Testis (tissue), 5 donors: ENCODE results near the gene FKTN. TPM values are rescaled to one million over a fixed set of nuclear protein-coding genes. Genes with fewer than 3 reads are reported as not detected.
A peak's percentile ranks its signal among the peaks of the same experiment; 100 is the strongest.

Source experiments
- DNase-seq: peaks from one replicate; pipeline ENCODE4 v3.0.0-alpha.2; 2019
- H3K27ac ChIP-seq, 2 donors: fragments of 200-600 bp; sonication (generic); one replicate each; pipeline ENCODE4 v1.5.1; 2019
- H3K27me3 ChIP-seq: fragments of 200-600 bp; sonication (generic); one replicate; pipeline ENCODE4 v1.5.1; 2019
- H3K36me3 ChIP-seq: fragments of 200-600 bp; sonication (generic); one replicate; pipeline ENCODE4 v1.5.1; 2017; ENCODE audit warnings: low read depth; ENCODE audit errors: missing control alignments
- H3K4me1 ChIP-seq: fragments of 200-600 bp; sonication (generic); one replicate; pipeline ENCODE4 v1.5.1; 2019
- H3K4me3 ChIP-seq, 2 donors: fragments of 200-600 bp; sonication (generic); one replicate each; pipeline ENCODE4 v1.5.1; 2017 to 2019
- H3K9me3 ChIP-seq: fragments of 200-600 bp; sonication (generic); one replicate; pipeline ENCODE4 v1.5.1; 2017
- POLR2A ChIP-seq: fragments of 450-650 bp; IDR thresholded peaks from one replicate; pipeline ENCODE4 v1.6.1; 2017; ENCODE audit warnings: antibody characterized with exemption, mild to moderate bottlenecking, moderate library complexity
- WGBS, 2 donors: methylation state at CpG; one replicate each; pipeline ENCODE4 v1.1.5; 2018; 5-methylcytosine and 5-hydroxymethylcytosine counted together
- intact Hi-C: fragments of 100-400 bp; cut with DNase I; formaldehyde crosslinking; loops from one replicate; pipeline ENCODE4 v1.15.1; 2023; ENCODE audit warnings: low total_unique reads
- long read RNA-seq, 2 donors: transcript quantifications; one replicate each; lab custom pipeline, GENCODE V29; 2026
- polyA plus RNA-seq: library from polyadenylated mRNA; stranded (reverse); fragments of 350-450 nt; fragmentation: Illumina TruSeq; extraction: RNeasy Lipid Tissue Mini Kit (QIAGEN cat#74804); gene quantifications from one replicate; pipeline ENCODE4 v1.2.3, GENCODE V29; 2014; ENCODE audit warnings: low read depth, low replicate concordance; ENCODE audit not compliant: insufficient read depth
- total RNA-seq, 2 donors: library from RNA; depleted of rRNA; stranded (reverse); fragments of >200 nt; gene quantifications; one replicate each; pipeline ENCODE4 v1.2.3, GENCODE V29; 2016
- TF ChIP-seq, protein P1 (sequence below), 3 experiments: fragments of 450-650 bp in 2 of 3; fragments of 200-600 bp in 1 of 3; sonication (generic) in 1 of 3; IDR thresholded peaks; one replicate each; pipeline ENCODE4 v1.5.1; 2016 to 2019; ENCODE audit warnings: antibody characterized with exemption in 3 of 3, mild to moderate bottlenecking in 2 of 3, moderate library complexity in 1 of 3

Gene FKTN
- total RNA-seq (10 to 100 TPM; 17.5 to 27.9 TPM), polyA plus RNA-seq (10.4 TPM)
- long read RNA-seq, donor 1 = 0 reads
- long read RNA-seq, donor 2, full-length matches to known transcripts = 1 of 1 reads
- long read RNA-seq, donor 2, partial matches to known transcripts = 0 of 1 reads
- long read RNA-seq, donor 2, other reads (novel, unspliced or antisense) = 0 of 1 reads

DNA sequence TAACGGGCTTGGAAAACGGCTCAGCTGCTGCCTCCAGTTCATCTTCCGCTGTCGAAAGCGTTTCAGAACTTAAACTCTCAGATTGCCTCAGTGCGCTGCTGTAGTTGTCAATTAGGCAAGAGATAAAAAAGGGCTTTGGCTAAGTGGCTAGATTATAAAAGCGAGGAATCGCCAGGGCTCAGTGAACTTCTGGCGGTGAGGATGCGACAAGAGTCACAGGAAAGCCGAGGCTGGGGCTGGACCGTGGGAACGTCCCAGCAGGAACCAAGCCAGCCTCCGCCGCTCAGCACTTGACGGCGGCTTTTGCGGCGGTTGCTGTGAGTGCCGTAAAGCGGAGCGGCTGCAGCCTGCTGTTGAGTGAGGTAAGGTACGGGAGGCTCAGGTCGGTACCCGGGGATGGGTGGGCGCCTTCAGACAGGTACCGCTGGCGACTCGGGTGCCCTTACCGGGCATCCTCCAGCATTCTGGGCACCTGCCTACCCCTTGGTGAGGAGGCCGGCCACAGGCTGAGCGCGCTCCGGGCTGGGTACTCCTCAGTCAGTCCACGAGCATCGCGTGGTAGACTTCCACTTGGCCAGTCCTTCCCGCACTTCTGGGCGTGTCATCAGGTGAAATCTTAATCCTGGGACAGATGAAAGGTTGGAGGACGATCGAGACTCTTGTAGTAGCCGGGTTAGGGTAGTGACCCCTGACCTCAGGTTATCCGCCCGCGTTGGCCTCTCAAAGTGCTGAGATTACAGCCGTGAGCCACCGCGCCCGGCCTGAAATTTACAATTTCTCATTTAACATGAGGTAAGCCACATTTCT lies at the start of gene FKTN:
FKTN (plus strand) TSS at position 328 of the 807 bp plus-strand sequence. CDS start 16,902 bp downstream, outside the sequence.
- no peaks in the 10 kb centered on the region for H3K9me3 ChIP-seq
- TF ChIP-seq, protein P1, sequence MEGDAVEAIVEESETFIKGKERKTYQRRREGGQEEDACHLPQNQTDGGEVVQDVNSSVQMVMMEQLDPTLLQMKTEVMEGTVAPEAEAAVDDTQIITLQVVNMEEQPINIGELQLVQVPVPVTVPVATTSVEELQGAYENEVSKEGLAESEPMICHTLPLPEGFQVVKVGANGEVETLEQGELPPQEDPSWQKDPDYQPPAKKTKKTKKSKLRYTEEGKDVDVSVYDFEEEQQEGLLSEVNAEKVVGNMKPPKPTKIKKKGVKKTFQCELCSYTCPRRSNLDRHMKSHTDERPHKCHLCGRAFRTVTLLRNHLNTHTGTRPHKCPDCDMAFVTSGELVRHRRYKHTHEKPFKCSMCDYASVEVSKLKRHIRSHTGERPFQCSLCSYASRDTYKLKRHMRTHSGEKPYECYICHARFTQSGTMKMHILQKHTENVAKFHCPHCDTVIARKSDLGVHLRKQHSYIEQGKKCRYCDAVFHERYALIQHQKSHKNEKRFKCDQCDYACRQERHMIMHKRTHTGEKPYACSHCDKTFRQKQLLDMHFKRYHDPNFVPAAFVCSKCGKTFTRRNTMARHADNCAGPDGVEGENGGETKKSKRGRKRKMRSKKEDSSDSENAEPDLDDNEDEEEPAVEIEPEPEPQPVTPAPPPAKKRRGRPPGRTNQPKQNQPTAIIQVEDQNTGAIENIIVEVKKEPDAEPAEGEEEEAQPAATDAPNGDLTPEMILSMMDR (IDR thresholded peaks at IDR 0.05) = no peak
- no peak for TF ChIP-seq POLR2A
- H3K27me3 ChIP-seq = no peaks in the 10 kb centered on the region
- peaks cover 7% of the 10 kb centered on the region for H3K4me1 ChIP-seq
- DNase-seq = peak; percentile 94
- peak within 1 kb of the TSS; percentile 86 to 87 for H3K4me3 ChIP-seq
- peak within 1 kb of the TSS; percentile 68 to 71 for H3K27ac ChIP-seq
- 0 to 1% methylated on average over 31 to 44 of the region's 49 CpGs for WGBS, 2 donors
- intact Hi-C loops = no loop called here
- H3K36me3 ChIP-seq = no peaks in the 10 kb centered on the region

DNA sequence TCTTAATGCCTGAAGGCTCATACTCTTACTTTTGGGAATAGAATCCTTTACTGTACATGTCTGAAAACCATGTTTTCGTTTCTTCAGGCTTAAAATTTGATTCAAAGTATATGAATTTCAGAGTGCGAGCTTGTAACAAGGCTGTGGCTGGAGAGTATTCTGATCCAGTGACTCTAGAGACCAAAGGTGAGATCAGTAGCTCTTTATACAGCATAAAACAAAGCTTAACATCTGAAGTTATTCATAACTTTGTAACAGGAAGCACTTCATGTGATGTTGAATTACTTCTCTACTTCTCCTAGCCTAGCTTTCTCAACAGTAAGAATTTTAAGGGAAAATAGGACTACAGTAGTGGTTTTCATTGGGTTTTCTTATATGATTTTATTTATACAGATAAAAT lies 49.4 kb upstream of the FKTN start:
- DNase-seq = no peak
- 91 to 98% methylated on average over 2 of the region's 2 CpGs for WGBS, 2 donors
- Histone ChIP-seq H3K4me1 (no peaks in the 10 kb centered on the region), H3K36me3 (no peaks in the 10 kb centered on the region), H3K9me3 (no peaks in the 10 kb centered on the region), H3K27me3 (no peaks in the 10 kb centered on the region), H3K4me3 (no peak overlapping the region), H3K27ac (no peak overlapping the region)
- intact Hi-C loops = no loop called here
- TF ChIP-seq POLR2A = no peak
- TF ChIP-seq, protein P1 (IDR thresholded peaks at IDR 0.05) = no peak

DNA sequence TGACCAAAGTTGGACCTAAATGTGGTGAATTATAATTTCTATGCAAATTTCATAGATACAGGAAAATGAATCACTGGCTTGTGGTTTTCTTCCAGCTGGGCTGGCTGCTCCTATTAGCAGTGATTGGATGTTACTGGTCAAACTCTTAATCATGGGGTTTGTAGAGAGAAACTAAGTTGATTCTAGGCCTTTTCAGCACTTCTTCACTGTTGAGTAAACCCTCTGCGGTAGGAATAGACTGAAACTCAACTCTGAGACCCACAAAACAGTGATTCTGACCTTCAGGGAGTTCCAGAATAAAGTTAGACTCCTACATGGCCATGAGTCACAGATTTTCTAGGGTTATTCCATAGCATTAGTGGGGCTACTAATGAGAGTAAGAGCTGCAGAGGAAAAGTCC lies 47.9 kb upstream of the FKTN start:
- no peak for DNase-seq
- 84 to 93% methylated on average over 1 of the region's 1 CpG for WGBS, 2 donors
- TF ChIP-seq, protein P1 (IDR thresholded peaks at IDR 0.05) = no peak
- no peak for TF ChIP-seq POLR2A
- Histone ChIP-seq H3K4me1 (no peaks in the 10 kb centered on the region), H3K36me3 (no peaks in the 10 kb centered on the region), H3K27ac (no peak overlapping the region), H3K27me3 (no peaks in the 10 kb centered on the region), H3K9me3 (no peaks in the 10 kb centered on the region), H3K4me3 (no peak overlapping the region)
- intact Hi-C loops = no loop called here

DNA sequence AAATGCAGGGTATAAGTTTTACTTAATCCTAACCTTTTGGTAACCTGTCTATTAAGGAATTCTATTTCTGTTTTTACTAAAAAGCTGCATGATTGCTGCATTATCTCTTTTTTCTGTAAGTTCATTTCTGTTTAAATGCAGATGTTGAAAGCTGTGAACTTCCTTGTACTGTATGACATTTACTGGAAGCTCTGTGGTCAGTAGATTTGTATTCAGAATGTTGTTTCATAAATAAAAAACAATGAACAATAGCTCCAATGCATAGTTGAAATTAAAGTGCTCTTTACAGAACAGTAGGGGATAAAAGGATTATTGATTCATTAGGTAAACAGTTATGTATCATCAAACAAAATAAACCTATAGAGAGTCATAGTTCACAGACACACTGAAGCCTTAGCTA lies 46.5 kb upstream of the FKTN start:
- DNase-seq = no peak
- TF ChIP-seq, protein P1 (IDR thresholded peaks at IDR 0.05) = no peak
- no peak for TF ChIP-seq POLR2A
- Histone ChIP-seq H3K27ac (no peak overlapping the region), H3K9me3 (no peaks in the 10 kb centered on the region), H3K4me3 (no peak overlapping the region), H3K4me1 (no peaks in the 10 kb centered on the region), H3K36me3 (no peaks in the 10 kb centered on the region), H3K27me3 (no peaks in the 10 kb centered on the region)
- intact Hi-C loops = no loop called here
